Stimulated activated CD4-positive, alpha-beta T cell treated with anti-CD3 and anti-CD28 coated beads, TNF-alpha, amount 100 ng/mL, for 1 hour (primary cell): ENCODE measurements around the gene FCRL6.

Experiments used
- DNase-seq, 3 donors: peaks; one replicate each; pipeline ENCODE4 v3.0.0-alpha.2; 2020; ENCODE audit warnings: low read depth in 3 of 3, low spot score in 1 of 3

Gene FCRL6

DNA sequence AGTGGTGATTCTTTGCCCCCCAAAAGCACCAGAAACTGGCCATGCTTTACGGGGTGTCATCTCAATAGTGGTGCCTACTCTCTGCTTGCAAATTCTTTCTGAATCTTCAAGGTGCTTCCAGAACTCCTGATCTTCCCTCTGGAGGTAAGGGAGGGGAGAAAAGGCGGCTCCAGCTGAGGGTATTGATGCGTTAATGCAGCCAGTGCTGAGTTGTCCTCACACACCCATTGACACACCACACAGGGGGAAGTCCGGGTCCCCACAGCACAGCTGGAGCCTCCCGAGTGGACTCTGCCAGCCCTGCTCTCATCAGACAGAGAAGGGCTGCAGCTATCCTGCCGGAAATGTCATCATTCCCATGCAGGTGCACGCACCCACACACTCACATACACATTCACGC, 59.1 kb downstream of the FCRL6 start:
- no peak for DNase-seq

DNA sequence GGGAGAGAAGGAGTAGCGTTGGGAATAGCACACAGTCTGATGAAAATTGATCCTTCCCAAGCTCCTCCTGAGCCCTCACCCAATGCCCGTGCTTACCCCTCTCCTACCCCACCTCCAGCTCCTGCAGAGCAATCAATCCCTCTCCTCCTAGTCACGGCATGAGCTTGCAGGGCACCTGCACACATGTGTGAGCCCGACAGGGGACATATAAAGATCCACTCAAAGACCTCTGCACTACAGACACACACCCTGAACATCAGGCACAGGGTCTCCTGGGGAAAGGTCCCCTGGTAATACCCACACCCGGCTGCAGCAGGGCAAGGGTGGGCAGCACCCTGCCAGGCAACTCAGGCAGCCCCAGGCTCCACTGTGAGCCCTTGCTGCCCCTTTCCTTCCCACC, 59.9 kb downstream of the FCRL6 start:
- no peak for DNase-seq

DNA sequence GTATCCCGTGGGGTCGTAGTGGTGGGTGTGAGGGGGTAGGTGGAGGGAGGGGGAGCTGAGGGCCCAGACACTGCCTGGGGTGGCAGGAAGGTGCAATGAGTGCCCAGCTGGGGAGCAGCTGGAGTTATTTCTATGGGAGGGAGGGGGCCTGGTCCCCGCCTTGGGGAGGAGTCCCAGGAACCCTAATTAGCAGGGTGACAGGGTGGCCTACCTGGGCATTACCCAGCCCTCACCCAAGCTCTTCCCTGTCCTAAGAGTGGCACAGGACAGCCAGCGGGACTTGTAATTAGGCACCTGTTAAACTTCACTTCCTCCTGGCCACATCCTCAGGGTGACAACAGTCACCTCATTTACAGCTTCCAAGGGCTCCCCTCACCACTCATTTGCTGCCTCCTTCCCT, 60.4 kb downstream of the FCRL6 start, which contains the start of gene VSIG8:
Gene VSIG8, minus strand, starts transcription at position 101 of the 400 bp plus-strand sequence. CDS start 136 bp downstream, outside the sequence.
- no peak for DNase-seq

DNA sequence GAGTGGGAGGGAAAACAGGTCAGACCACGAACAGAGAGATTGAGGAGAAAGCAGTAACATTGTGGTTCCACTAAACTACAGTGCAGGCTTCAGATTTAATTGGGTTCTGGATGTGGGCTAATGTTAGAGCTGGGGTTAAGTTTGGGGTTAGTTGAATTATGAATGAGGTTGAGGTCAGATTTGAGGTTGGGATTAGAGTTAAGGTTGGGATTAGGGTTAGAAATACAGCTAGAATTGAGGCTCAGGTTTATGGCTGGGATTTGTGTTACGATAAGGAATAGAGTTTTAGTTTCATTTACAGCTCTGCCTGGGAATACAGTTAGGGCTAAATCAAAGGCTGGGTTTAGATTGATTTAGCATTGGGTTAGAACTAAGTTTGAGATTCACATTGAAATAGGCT, 62.1 kb downstream of the FCRL6 start:
- DNase-seq: no peak
